ENCODE data around the gene SDK1. TPM values are rescaled to one million over a fixed set of nuclear protein-coding genes. Genes with fewer than 3 reads are reported as not detected.

The SDK1 gene
- total and polyA plus RNA-seq, 4 donors, result 1.9 to 46.3 (median 12.4) TPM

- intact Hi-C loops (cut with DNase I), result no loop called here
- no peak for DNase-seq
- Histone ChIP-seq H3K4me3 (ENCODE audit: low read length in 2 of 2) (no peak overlapping the region), H3K4me1 (ENCODE audit: control insufficient read depth in 1 of 2, insufficient read depth in 2 of 2, low read length in 2 of 2) (peaks cover 0 to 2% of the 10 kb centered on the region in 2 donors), H3K27me3 (ENCODE audit: control insufficient read depth in 1 of 2, insufficient read depth in 2 of 2, low read length in 1 of 2) (no peaks in the 10 kb centered on the region), H3K9me3 (ENCODE audit: control insufficient read depth, low read length) (no peaks in the 10 kb centered on the region), H3K27ac (ENCODE audit: low read depth in 1 of 2, low read length in 2 of 2) (no peak overlapping the region), H3K36me3 (ENCODE audit: control insufficient read depth in 1 of 2, insufficient read depth in 2 of 2, low read length in 1 of 2) (no peaks in the 10 kb centered on the region)
- no peak for ATAC-seq (ENCODE audit: low FRiP score)
- WGBS, 2 donors, result 93 to 97% methylated on average over 3 of the region's 3 CpGs
These were observed 92.8 kb downstream of the SDK1 start for GRCh38 chr7:3393862-3394261.

- Histone ChIP-seq H3K4me1 (ENCODE audit: control insufficient read depth in 1 of 2, insufficient read depth in 2 of 2, low read length in 2 of 2) (no peaks in the 10 kb centered on the region), H3K27ac (ENCODE audit: low read depth in 1 of 2, low read length in 2 of 2) (no peak overlapping the region), H3K27me3 (ENCODE audit: control insufficient read depth in 1 of 2, insufficient read depth in 2 of 2, low read length in 1 of 2) (no peaks in the 10 kb centered on the region), H3K36me3 (ENCODE audit: control insufficient read depth in 1 of 2, insufficient read depth in 2 of 2, low read length in 1 of 2) (no peaks in the 10 kb centered on the region), H3K9me3 (ENCODE audit: control insufficient read depth, low read length) (no peaks in the 10 kb centered on the region), H3K4me3 (ENCODE audit: low read length in 2 of 2) (no peak overlapping the region)
- WGBS, 2 donors, result 95 to 97% methylated on average over 3 of the region's 3 CpGs
- intact Hi-C loops (cut with DNase I), result no loop called here
- ATAC-seq (ENCODE audit: low FRiP score) (no peak), DNase-seq (no peak)
These were observed 96.3 kb downstream of the SDK1 start for GRCh38 chr7:3397324-3397723.

- H3K9me3 ChIP-seq (ENCODE audit: control insufficient read depth, low read length), result no peaks in the 10 kb centered on the region
- 80 to 83% methylated on average over 2 of the region's 2 CpGs for WGBS, 2 donors
- ATAC-seq (ENCODE audit: low FRiP score), result no peak
- H3K4me3 ChIP-seq (ENCODE audit: low read length in 2 of 2), result no peak overlapping the region
- no peak for DNase-seq
- intact Hi-C loops (cut with DNase I), result no loop called here
- no peak overlapping the region for H3K27ac ChIP-seq (ENCODE audit: low read depth in 1 of 2, low read length in 2 of 2)
- H3K4me1 ChIP-seq (ENCODE audit: control insufficient read depth in 1 of 2, insufficient read depth in 2 of 2, low read length in 2 of 2), result no peaks in the 10 kb centered on the region
- no peaks in the 10 kb centered on the region for H3K36me3 ChIP-seq (ENCODE audit: control insufficient read depth in 1 of 2, insufficient read depth in 2 of 2, low read length in 1 of 2)
- no peaks in the 10 kb centered on the region for H3K27me3 ChIP-seq (ENCODE audit: control insufficient read depth in 1 of 2, insufficient read depth in 2 of 2, low read length in 1 of 2)
These were observed 98.8 kb downstream of the SDK1 start for GRCh38 chr7:3399858-3400257.

- intact Hi-C loops (cut with DNase I), result no loop called here
- no peaks in the 10 kb centered on the region for H3K27me3 ChIP-seq (ENCODE audit: control insufficient read depth in 1 of 2, insufficient read depth in 2 of 2, low read length in 1 of 2)
These were observed 103.4 kb downstream of the SDK1 start for GRCh38 chr7:3404501-3404900.

GRCh38 chr7:3408814-3409595 is 108.0 kb downstream of the SDK1 start:
- no peaks in the 10 kb centered on the region for H3K9me3 ChIP-seq (ENCODE audit: control insufficient read depth, low read length)
- H3K27ac ChIP-seq (ENCODE audit: low read depth in 1 of 2, low read length in 2 of 2), result no peak overlapping the region
- 81% methylated on average over 5 of the region's 5 CpGs for WGBS, 2 donors
- ATAC-seq (ENCODE audit: low FRiP score) (no peak), DNase-seq (no peak)
- intact Hi-C loops (cut with DNase I), result no loop called here
- no peak overlapping the region for H3K4me3 ChIP-seq (ENCODE audit: low read length in 2 of 2)
- H3K36me3 ChIP-seq (ENCODE audit: control insufficient read depth in 1 of 2, insufficient read depth in 2 of 2, low read length in 1 of 2), result no peaks in the 10 kb centered on the region
- H3K27me3 ChIP-seq (ENCODE audit: control insufficient read depth in 1 of 2, insufficient read depth in 2 of 2, low read length in 1 of 2), result no peaks in the 10 kb centered on the region
- no peaks in the 10 kb centered on the region for H3K4me1 ChIP-seq (ENCODE audit: control insufficient read depth in 1 of 2, insufficient read depth in 2 of 2, low read length in 2 of 2)

More at GRCh38 chr7:3404501-3404900, 103.4 kb downstream of the SDK1 start:
- Histone ChIP-seq H3K27ac (ENCODE audit: low read depth in 1 of 2, low read length in 2 of 2) (no peak overlapping the region), H3K4me3 (ENCODE audit: low read length in 2 of 2) (no peak overlapping the region), H3K9me3 (ENCODE audit: control insufficient read depth, low read length) (no peaks in the 10 kb centered on the region), H3K36me3 (ENCODE audit: control insufficient read depth in 1 of 2, insufficient read depth in 2 of 2, low read length in 1 of 2) (no peaks in the 10 kb centered on the region), H3K4me1 (ENCODE audit: control insufficient read depth in 1 of 2, insufficient read depth in 2 of 2, low read length in 2 of 2) (no peaks in the 10 kb centered on the region)
- ATAC-seq (ENCODE audit: low FRiP score), result no peak
- 46 to 63% methylated on average over 1 of the region's 1 CpG for WGBS, 2 donors
- no peak for DNase-seq

GRCh38 chr7:3412871-3413270 is 111.8 kb downstream of the SDK1 start:
- no peak for ATAC-seq (ENCODE audit: low FRiP score)
- DNase-seq, result no peak
- Histone ChIP-seq H3K4me3 (ENCODE audit: low read length in 2 of 2) (no peak overlapping the region), H3K4me1 (ENCODE audit: control insufficient read depth in 1 of 2, insufficient read depth in 2 of 2, low read length in 2 of 2) (peaks cover 0 to 4% of the 10 kb centered on the region in 2 donors), H3K9me3 (ENCODE audit: control insufficient read depth, low read length) (no peaks in the 10 kb centered on the region), H3K27me3 (ENCODE audit: control insufficient read depth in 1 of 2, insufficient read depth in 2 of 2, low read length in 1 of 2) (no peaks in the 10 kb centered on the region), H3K36me3 (ENCODE audit: control insufficient read depth in 1 of 2, insufficient read depth in 2 of 2, low read length in 1 of 2) (no peaks in the 10 kb centered on the region), H3K27ac (ENCODE audit: low read depth in 1 of 2, low read length in 2 of 2) (no peak overlapping the region)
- WGBS, 2 donors, result 86% methylated on average over 2 of the region's 2 CpGs
- intact Hi-C loops (cut with DNase I), result no loop called here

GRCh38 chr7:3415861-3416312 is 114.8 kb downstream of the SDK1 start:
- 81 to 85% methylated on average over 3 of the region's 3 CpGs for WGBS, 2 donors
- DNase-seq (no peak), ATAC-seq (ENCODE audit: low FRiP score) (no peak)
- no peaks in the 10 kb centered on the region for H3K9me3 ChIP-seq (ENCODE audit: control insufficient read depth, low read length)
- intact Hi-C loops (cut with DNase I), result no loop called here
- H3K36me3 ChIP-seq (ENCODE audit: control insufficient read depth in 1 of 2, insufficient read depth in 2 of 2, low read length in 1 of 2), result no peaks in the 10 kb centered on the region
- no peaks in the 10 kb centered on the region for H3K27me3 ChIP-seq (ENCODE audit: control insufficient read depth in 1 of 2, insufficient read depth in 2 of 2, low read length in 1 of 2)
- H3K4me1 ChIP-seq (ENCODE audit: control insufficient read depth in 1 of 2, insufficient read depth in 2 of 2, low read length in 2 of 2), result peaks cover 2 to 4% of the 10 kb centered on the region in 2 donors
- H3K27ac ChIP-seq (ENCODE audit: low read depth in 1 of 2, low read length in 2 of 2), result no peak overlapping the region
- no peak overlapping the region for H3K4me3 ChIP-seq (ENCODE audit: low read length in 2 of 2)

- H3K4me3 ChIP-seq (ENCODE audit: low read length in 2 of 2), result no peak overlapping the region
- WGBS, 2 donors, result 82 to 84% methylated on average over 4 of the region's 4 CpGs
- intact Hi-C loops (cut with DNase I), result no loop called here
- no peaks in the 10 kb centered on the region for H3K9me3 ChIP-seq (ENCODE audit: control insufficient read depth, low read length)
- DNase-seq (no peak), ATAC-seq (ENCODE audit: low FRiP score) (no peak)
- H3K36me3 ChIP-seq (ENCODE audit: control insufficient read depth in 1 of 2, insufficient read depth in 2 of 2, low read length in 1 of 2), result no peaks in the 10 kb centered on the region
- peaks cover 2 to 4% of the 10 kb centered on the region in 2 donors for H3K4me1 ChIP-seq (ENCODE audit: control insufficient read depth in 1 of 2, insufficient read depth in 2 of 2, low read length in 2 of 2)
- H3K27me3 ChIP-seq (ENCODE audit: control insufficient read depth in 1 of 2, insufficient read depth in 2 of 2, low read length in 1 of 2), result no peaks in the 10 kb centered on the region
- H3K27ac ChIP-seq (ENCODE audit: low read depth in 1 of 2, low read length in 2 of 2), result no peak overlapping the region
These were observed 115.4 kb downstream of the SDK1 start for GRCh38 chr7:3416453-3416852.

GRCh38 chr7:3425087-3425486 is 124.0 kb downstream of the SDK1 start:
- intact Hi-C loops (cut with DNase I), result no loop called here

More at GRCh38 chr7:3425087-3425486, 124.0 kb downstream of the SDK1 start:
- Histone ChIP-seq H3K9me3 (ENCODE audit: control insufficient read depth, low read length) (no peaks in the 10 kb centered on the region), H3K4me1 (ENCODE audit: control insufficient read depth in 1 of 2, insufficient read depth in 2 of 2, low read length in 2 of 2) (peaks cover 0 to 2% of the 10 kb centered on the region in 2 donors), H3K27ac (ENCODE audit: low read depth in 1 of 2, low read length in 2 of 2) (no peak overlapping the region), H3K36me3 (ENCODE audit: control insufficient read depth in 1 of 2, insufficient read depth in 2 of 2, low read length in 1 of 2) (no peaks in the 10 kb centered on the region), H3K27me3 (ENCODE audit: control insufficient read depth in 1 of 2, insufficient read depth in 2 of 2, low read length in 1 of 2) (no peaks in the 10 kb centered on the region), H3K4me3 (ENCODE audit: low read length in 2 of 2) (no peak overlapping the region)
- DNase-seq, result no peak
- no peak for ATAC-seq (ENCODE audit: low FRiP score)
